Measurements from ENCODE around the gene MMRN2.

The MMRN2 gene

DNA sequence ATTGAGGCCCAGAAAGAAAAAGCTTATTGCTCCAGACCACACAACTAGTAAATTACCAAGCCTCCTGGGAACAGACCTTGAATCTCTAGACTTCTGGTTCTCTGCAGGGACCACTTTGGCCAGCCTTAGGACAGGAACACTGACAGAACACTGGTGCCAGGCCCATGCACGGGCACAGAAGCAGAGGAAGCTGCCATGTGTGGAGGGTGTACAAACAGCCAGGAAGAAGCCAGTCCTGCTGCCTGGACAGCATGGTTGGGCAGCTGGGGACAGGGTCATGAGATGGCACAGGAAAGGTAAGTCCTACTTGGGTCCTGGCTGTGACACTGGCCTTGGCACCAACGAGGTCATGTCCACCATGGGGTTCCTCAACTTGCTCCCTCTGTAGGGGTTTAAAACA lies 19.2 kb downstream of the MMRN2 start:
- ATAC-seq, result no peak
- TF ChIP-seq BACH2 (CRISPR knock-in tag; IDR thresholded peaks at IDR 0.05; ENCODE audit: borderline replicate concordance), result no peak
- TF ChIP-seq GLIS3 (CRISPR knock-in tag; IDR thresholded peaks at IDR 0.05), result no peak
- no peak for TF ChIP-seq ZC3H10 (CRISPR knock-in tag; IDR thresholded peaks at IDR 0.05)
- TF ChIP-seq TCF4 (CRISPR knock-in tag; IDR thresholded peaks at IDR 0.05; ENCODE audit: borderline replicate concordance), result no peak
- TF ChIP-seq ZNF565 (CRISPR knock-in tag; conservative IDR thresholded peaks at IDR 0.05; ENCODE audit: low read depth), result no peak
- TF ChIP-seq OSR1 (CRISPR knock-in tag; IDR thresholded peaks at IDR 0.05), result no peak
- no peak for TF ChIP-seq ZFP30 (CRISPR knock-in tag; IDR thresholded peaks at IDR 0.05)

- no peak for TF ChIP-seq GLIS3 (CRISPR knock-in tag; IDR thresholded peaks at IDR 0.05)
- TF ChIP-seq ZC3H10 (CRISPR knock-in tag; IDR thresholded peaks at IDR 0.05), result no peak
- TF ChIP-seq ZNF70 (CRISPR knock-in tag; IDR thresholded peaks at IDR 0.05), result no peak
- TF ChIP-seq BACH2 (CRISPR knock-in tag; IDR thresholded peaks at IDR 0.05; ENCODE audit: borderline replicate concordance), result no peak
- TF ChIP-seq ZFP30 (CRISPR knock-in tag; IDR thresholded peaks at IDR 0.05), result no peak
- TF ChIP-seq RARB (CRISPR knock-in tag; IDR thresholded peaks at IDR 0.05), result no peak
- TF ChIP-seq ZNF565 (CRISPR knock-in tag; conservative IDR thresholded peaks at IDR 0.05; ENCODE audit: low read depth), result no peak
- no peak for TF ChIP-seq CSRNP3 (CRISPR knock-in tag; IDR thresholded peaks at IDR 0.05)
- TF ChIP-seq, protein P1, sequence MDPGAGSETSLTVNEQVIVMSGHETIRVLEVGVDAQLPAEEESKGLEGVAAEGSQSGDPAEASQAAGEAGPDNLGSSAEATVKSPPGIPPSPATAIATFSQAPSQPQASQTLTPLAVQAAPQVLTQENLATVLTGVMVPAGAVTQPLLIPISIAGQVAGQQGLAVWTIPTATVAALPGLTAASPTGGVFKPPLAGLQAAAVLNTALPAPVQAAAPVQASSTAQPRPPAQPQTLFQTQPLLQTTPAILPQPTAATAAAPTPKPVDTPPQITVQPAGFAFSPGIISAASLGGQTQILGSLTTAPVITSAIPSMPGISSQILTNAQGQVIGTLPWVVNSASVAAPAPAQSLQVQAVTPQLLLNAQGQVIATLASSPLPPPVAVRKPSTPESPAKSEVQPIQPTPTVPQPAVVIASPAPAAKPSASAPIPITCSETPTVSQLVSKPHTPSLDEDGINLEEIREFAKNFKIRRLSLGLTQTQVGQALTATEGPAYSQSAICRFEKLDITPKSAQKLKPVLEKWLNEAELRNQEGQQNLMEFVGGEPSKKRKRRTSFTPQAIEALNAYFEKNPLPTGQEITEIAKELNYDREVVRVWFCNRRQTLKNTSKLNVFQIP (CRISPR knock-in tag; IDR thresholded peaks at IDR 0.05; ENCODE audit: borderline replicate concordance, low read depth), result no peak
- no peak for TF ChIP-seq PPARA (CRISPR knock-in tag; IDR thresholded peaks at IDR 0.05; ENCODE audit: borderline replicate concordance)
- no peak for TF ChIP-seq TOX (CRISPR knock-in tag; IDR thresholded peaks at IDR 0.05; ENCODE audit: borderline replicate concordance)
- TF ChIP-seq, protein P2, sequence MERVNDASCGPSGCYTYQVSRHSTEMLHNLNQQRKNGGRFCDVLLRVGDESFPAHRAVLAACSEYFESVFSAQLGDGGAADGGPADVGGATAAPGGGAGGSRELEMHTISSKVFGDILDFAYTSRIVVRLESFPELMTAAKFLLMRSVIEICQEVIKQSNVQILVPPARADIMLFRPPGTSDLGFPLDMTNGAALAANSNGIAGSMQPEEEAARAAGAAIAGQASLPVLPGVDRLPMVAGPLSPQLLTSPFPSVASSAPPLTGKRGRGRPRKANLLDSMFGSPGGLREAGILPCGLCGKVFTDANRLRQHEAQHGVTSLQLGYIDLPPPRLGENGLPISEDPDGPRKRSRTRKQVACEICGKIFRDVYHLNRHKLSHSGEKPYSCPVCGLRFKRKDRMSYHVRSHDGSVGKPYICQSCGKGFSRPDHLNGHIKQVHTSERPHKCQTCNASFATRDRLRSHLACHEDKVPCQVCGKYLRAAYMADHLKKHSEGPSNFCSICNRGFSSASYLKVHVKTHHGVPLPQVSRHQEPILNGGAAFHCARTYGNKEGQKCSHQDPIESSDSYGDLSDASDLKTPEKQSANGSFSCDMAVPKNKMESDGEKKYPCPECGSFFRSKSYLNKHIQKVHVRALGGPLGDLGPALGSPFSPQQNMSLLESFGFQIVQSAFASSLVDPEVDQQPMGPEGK (CRISPR knock-in tag; IDR thresholded peaks at IDR 0.05; ENCODE audit: borderline replicate concordance), result no peak
- TF ChIP-seq, protein P3, sequence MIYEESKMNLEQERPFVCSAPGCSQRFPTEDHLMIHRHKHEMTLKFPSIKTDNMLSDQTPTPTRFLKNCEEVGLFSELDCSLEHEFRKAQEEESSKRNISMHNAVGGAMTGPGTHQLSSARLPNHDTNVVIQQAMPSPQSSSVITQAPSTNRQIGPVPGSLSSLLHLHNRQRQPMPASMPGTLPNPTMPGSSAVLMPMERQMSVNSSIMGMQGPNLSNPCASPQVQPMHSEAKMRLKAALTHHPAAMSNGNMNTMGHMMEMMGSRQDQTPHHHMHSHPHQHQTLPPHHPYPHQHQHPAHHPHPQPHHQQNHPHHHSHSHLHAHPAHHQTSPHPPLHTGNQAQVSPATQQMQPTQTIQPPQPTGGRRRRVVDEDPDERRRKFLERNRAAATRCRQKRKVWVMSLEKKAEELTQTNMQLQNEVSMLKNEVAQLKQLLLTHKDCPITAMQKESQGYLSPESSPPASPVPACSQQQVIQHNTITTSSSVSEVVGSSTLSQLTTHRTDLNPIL (CRISPR knock-in tag; IDR thresholded peaks at IDR 0.05; ENCODE audit: low read depth), result no peak
- no peak for TF ChIP-seq ISL1 (CRISPR knock-in tag; IDR thresholded peaks at IDR 0.05)
- no peak for TF ChIP-seq ARNTL (CRISPR knock-in tag; IDR thresholded peaks at IDR 0.05; ENCODE audit: borderline replicate concordance, low read depth)
- no peak for TF ChIP-seq TSHZ2 (CRISPR knock-in tag; IDR thresholded peaks at IDR 0.05)
- no peak for TF ChIP-seq ZNF8 (CRISPR knock-in tag; IDR thresholded peaks at IDR 0.05)
- no peak for TF ChIP-seq TCF4 (CRISPR knock-in tag; IDR thresholded peaks at IDR 0.05; ENCODE audit: borderline replicate concordance)
- no peak for ATAC-seq
Observed at GRCh38 chr10:86937502-86938154, 19.8 kb downstream of the MMRN2 start.

Measured in SK-N-SH treated with all-trans-retinoic acid at 6 μM for 48 hours (cell line).